DND-41 (cell line): ENCODE results near the gene USP48.

Experiments
- ATAC-seq: fragments of 200-7000 bp; cut with Tn5 transposase; 3 replicates; pipeline ENCODE4 v1.9.1; 2021; ENCODE audit warnings: low read depth; ENCODE audit not compliant: insufficient read depth
- DNase-seq: peaks from one replicate; pipeline ENCODE4 v3.0.0-alpha.2; 2020
- H2AFZ ChIP-seq: 2 replicates; pipeline ENCODE4 v1.6.0; 2012; ENCODE audit warnings: low read depth, low read length
- H3K27ac ChIP-seq: 2 replicates; pipeline ENCODE4 v1.5.1; 2012; ENCODE audit warnings: low read length, inconsistent platforms
- H3K27me3 ChIP-seq: fragments of 200-600 bp; sonication (generic); 2 replicates; pipeline ENCODE4 v1.6.0; 2012; ENCODE audit warnings: low read length, mild to moderate bottlenecking, inconsistent platforms; ENCODE audit not compliant: insufficient read depth, poor library complexity
- H3K36me3 ChIP-seq: 2 replicates; pipeline ENCODE4 v1.5.1; 2012; ENCODE audit warnings: low read length, inconsistent platforms; ENCODE audit not compliant: insufficient read depth
- H3K4me1 ChIP-seq: 2 replicates; pipeline ENCODE4 v1.5.1; 2012; ENCODE audit warnings: mild to moderate bottlenecking, low read length; ENCODE audit not compliant: insufficient read depth
- H3K4me2 ChIP-seq: 2 replicates; pipeline ENCODE4 v1.6.0; 2012; ENCODE audit warnings: mild to moderate bottlenecking, moderate library complexity, low read length, inconsistent platforms; ENCODE audit not compliant: insufficient read depth
- H3K4me3 ChIP-seq, 2 experiments: fragments of 200-600 bp in 1 of 2; shearing (Covaris generic) in 1 of 2; 2 replicates each; pipeline ENCODE4 v1.5.1; 2012 to 2016; ENCODE audit warnings: inconsistent platforms in 2 of 2, low read length in 2 of 2, mild to moderate bottlenecking in 2 of 2, low read depth in 1 of 2, moderate library complexity in 1 of 2
- H3K79me2 ChIP-seq: 2 replicates; pipeline ENCODE4 v1.6.0; 2012; ENCODE audit warnings: low read length, inconsistent platforms; ENCODE audit not compliant: insufficient read depth
- H3K9ac ChIP-seq: 2 replicates; pipeline ENCODE4 v1.6.0; 2012; ENCODE audit warnings: low read depth, mild to moderate bottlenecking, inconsistent platforms, low read length, moderate library complexity
- H3K9me3 ChIP-seq: 2 replicates; pipeline ENCODE4 v1.5.1; 2012; ENCODE audit warnings: low read length, moderate library complexity, mild to moderate bottlenecking, inconsistent platforms; ENCODE audit not compliant: insufficient read depth, severe bottlenecking
- H4K20me1 ChIP-seq: 2 replicates; pipeline ENCODE4 v1.6.0; 2012; ENCODE audit warnings: low read length; ENCODE audit not compliant: insufficient read depth
- EZH2 ChIP-seq: IDR thresholded peaks from 3 replicates; pipeline ENCODE4 v1.6.1; 2012; ENCODE audit warnings: borderline replicate concordance, low read depth, mild to moderate bottlenecking, moderate library complexity, low read length, inconsistent platforms; ENCODE audit not compliant: severe bottlenecking
- TF ChIP-seq, protein P1 (sequence below): IDR thresholded peaks from 2 replicates; pipeline ENCODE4 v1.5.1; 2012; ENCODE audit warnings: borderline replicate concordance, low read length, moderate library complexity, mild to moderate bottlenecking; ENCODE audit not compliant: poor library complexity, severe bottlenecking; ENCODE audit errors: extremely low read depth

Gene USP48

DNA sequence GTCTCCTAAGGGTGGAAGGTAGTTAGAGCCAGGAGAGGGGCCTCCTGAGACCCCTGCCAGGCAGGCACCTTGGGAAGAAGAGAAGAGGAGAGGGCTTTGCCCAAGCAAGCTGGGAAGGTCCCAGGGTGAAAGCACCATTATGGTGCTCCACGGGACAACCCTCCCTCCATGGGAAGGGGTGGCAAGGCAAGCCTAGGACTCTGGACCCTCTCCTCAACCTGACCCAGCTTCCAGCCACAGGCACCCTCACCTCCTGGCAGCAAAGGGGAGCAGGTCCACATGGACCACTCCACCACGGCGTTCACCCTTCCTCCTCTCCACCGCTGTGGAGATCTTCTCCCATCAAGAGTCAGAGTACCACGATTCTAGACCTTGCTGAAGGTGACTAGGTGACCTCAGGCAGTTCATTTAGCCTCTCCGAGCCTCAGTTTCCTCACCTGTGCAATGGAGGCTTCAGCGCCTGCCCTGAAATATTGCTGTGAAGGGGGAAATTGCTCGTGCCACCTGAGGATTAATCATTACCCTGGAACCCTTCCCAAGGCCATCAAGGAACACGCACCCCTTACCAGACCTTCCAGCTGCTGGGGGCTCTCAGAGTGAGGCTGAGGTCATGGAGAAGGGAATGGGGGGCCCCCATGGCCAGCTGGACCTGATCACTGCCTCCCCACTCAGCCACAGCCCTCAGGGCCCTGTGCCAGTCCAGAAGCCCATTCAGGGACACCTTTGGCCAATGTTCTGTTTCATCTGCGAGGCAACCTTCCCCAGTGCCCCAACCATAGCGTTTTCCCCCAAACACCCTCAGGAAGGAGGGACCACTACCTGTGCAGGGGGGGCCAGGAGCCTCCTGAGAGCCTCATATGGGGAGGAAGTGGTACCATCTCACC is 115.4 kb downstream of the USP48 start:
- Histone ChIP-seq H3K27me3 (peaks cover 3% of the 10 kb centered on the region), H3K4me2 (no peak overlapping the region)

DNA sequence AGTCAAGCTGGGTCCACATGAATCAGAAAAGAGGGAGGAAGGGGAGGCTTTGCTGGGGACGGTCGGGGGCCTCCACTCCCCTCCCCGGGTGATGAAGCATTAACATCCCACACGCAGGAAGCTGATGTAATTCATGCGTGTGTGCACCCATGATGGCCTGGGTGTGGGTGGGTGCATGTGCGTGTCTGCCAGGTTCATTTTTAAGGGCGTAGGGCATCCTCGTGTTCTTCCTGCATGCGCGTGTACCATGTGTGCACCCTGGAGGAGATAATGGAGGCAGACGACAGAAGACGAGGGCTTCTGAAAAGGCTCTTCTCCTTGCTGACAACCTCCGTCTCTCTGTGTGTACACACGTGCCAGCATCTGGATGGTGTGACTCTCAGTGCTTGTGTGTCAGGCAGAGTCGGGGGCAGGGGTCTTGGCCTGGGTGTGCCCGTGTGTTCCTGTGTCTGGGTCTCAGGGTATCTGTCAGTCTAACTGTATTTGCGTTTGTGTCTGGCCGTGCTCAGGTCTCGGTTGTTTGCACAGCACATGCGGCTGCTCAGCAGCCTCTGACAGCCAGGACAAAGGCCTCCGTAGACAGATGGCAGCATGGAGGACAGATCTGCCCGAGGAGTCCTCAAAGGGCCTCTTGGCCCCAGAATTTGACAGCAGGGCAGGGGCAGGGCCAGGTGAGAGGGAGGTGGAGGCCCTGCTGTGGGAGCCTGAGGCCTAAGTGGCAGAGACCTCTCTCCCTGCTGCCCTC is 116.2 kb downstream of the USP48 start:
- Histone ChIP-seq H3K36me3 (no peaks in the 10 kb centered on the region), H3K4me1 (no peaks in the 10 kb centered on the region), H3K27ac (no peak overlapping the region), H3K9me3 (no peaks in the 10 kb centered on the region), H4K20me1 (peaks cover 40% of the 10 kb centered on the region), H2AFZ (no peak overlapping the region), H3K79me2 (no peaks in the 10 kb centered on the region), H3K27me3 (peaks cover 3% of the 10 kb centered on the region), H3K9ac (no peak overlapping the region), H3K4me2 (no peak overlapping the region), H3K4me3 (no peak overlapping the region)
- DNase-seq: no peak
- no peak for TF ChIP-seq EZH2
- TF ChIP-seq, protein P1, sequence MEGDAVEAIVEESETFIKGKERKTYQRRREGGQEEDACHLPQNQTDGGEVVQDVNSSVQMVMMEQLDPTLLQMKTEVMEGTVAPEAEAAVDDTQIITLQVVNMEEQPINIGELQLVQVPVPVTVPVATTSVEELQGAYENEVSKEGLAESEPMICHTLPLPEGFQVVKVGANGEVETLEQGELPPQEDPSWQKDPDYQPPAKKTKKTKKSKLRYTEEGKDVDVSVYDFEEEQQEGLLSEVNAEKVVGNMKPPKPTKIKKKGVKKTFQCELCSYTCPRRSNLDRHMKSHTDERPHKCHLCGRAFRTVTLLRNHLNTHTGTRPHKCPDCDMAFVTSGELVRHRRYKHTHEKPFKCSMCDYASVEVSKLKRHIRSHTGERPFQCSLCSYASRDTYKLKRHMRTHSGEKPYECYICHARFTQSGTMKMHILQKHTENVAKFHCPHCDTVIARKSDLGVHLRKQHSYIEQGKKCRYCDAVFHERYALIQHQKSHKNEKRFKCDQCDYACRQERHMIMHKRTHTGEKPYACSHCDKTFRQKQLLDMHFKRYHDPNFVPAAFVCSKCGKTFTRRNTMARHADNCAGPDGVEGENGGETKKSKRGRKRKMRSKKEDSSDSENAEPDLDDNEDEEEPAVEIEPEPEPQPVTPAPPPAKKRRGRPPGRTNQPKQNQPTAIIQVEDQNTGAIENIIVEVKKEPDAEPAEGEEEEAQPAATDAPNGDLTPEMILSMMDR: no peak
- no peak for ATAC-seq

More for the DNA sequence above, 115.4 kb downstream of the USP48 start:
- TF ChIP-seq EZH2: no peak
- TF ChIP-seq, protein P1: no peak
- no peak for ATAC-seq
- DNase-seq: no peak
- H2AFZ ChIP-seq: no peak overlapping the region
- H3K36me3 ChIP-seq: no peaks in the 10 kb centered on the region
- H3K9ac ChIP-seq: no peak overlapping the region
- H3K4me3 ChIP-seq: no peak overlapping the region
- H3K79me2 ChIP-seq: no peaks in the 10 kb centered on the region
- H3K9me3 ChIP-seq: no peaks in the 10 kb centered on the region
- no peak overlapping the region for H3K27ac ChIP-seq
- no peaks in the 10 kb centered on the region for H3K4me1 ChIP-seq
- peaks cover 47% of the 10 kb centered on the region for H4K20me1 ChIP-seq

DNA sequence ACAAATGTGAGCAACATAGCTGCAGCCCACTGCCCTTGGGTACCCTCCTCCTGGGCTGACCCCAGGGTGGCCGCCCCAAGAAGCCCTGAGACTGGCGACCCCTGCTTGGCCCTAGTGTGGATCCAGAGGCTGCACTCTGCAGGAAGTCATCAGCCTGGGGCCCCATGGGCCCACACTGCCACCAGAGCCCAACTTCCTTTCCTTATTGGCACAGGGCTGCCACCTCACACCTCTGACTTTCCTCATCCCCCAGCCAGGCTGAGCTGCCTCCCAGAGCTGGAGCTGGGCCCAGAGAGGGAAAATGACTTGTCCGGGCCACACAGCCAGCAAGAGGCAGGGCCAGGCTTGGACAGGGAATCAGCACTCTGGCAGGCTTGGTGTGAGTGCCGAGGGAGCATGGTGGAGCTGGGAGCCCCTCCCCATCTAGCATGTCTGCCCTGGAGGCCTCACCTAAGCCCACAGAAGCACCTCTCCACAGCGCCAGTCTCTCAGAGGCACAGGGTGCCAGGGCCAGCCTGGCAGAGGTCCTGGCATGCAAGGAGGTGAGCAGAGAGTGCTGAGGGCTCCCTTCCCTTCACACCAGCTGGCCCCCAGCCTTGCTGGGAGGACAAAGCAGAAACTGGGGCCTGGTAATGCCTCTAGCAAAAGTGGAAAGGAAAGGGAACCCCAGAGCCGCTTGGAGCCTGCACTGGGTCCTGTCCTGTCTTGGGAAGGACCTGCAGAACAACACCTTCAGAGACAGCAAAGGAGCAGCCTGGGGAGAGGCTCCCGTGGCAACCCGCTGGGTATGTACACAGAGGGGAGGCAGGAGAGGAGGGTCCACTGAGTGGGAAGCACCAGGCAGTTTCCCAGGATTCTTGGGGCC is 117.0 kb downstream of the USP48 start:
- H3K9ac ChIP-seq: no peak overlapping the region
- no peak overlapping the region for H3K4me2 ChIP-seq
- no peak overlapping the region for H2AFZ ChIP-seq
- no peaks in the 10 kb centered on the region for H3K79me2 ChIP-seq
- H3K27ac ChIP-seq: no peak overlapping the region
- H3K4me3 ChIP-seq: no peak overlapping the region
- no peaks in the 10 kb centered on the region for H3K9me3 ChIP-seq
- no peaks in the 10 kb centered on the region for H3K36me3 ChIP-seq
- H3K27me3 ChIP-seq: peaks cover 3% of the 10 kb centered on the region
- no peak for DNase-seq
- H4K20me1 ChIP-seq: peaks cover 40% of the 10 kb centered on the region
- ATAC-seq: no peak; the same call in 2 of the 3 replicates
- TF ChIP-seq EZH2: no peak
- TF ChIP-seq, protein P1: no peak
- no peaks in the 10 kb centered on the region for H3K4me1 ChIP-seq
